Measurements from ENCODE around the gene LRFN2. TPM values are rescaled to one million over a fixed set of nuclear protein-coding genes. Genes with fewer than 3 reads are reported as not detected.

Gene LRFN2
- total RNA-seq, 1 experiment from 2014 or later, result not detected

GRCh38 chr6:40461643-40462042 is 125.5 kb downstream of the LRFN2 start:
- no peak for TF ChIP-seq CTCF (IDR thresholded peaks at IDR 0.05; ENCODE audit: insufficient read depth in 1 of 2, low read depth in 1 of 2, low read length in 1 of 2, severe bottlenecking in 1 of 2, unreplicated experiment in 1 of 2)
- H3K4me1 Mint-ChIP-seq (ENCODE audit: low read depth, unreplicated experiment), result no peaks in the 10 kb centered on the region
- no peaks in the 10 kb centered on the region for H3K9me3 ChIP-seq
- H3K4me3 ChIP-seq (ENCODE audit: low read depth, low read length), result no peak overlapping the region
- peaks cover 5% of the 10 kb centered on the region for H3K27me3 Mint-ChIP-seq (ENCODE audit: insufficient read depth, unreplicated experiment)
- H3K27ac Mint-ChIP-seq (ENCODE audit: unreplicated experiment), result no peak overlapping the region
- no peaks in the 10 kb centered on the region for H3K4me1 ChIP-seq
- no TSS peak for BruUV-seq (replicated peaks)
- POLR2A ChIA-PET, result no interaction called here
- CTCF ChIA-PET, result no interaction called here
- H3K36me3 ChIP-seq (ENCODE audit: control insufficient read depth, insufficient read depth, low read length), result no peaks in the 10 kb centered on the region
- DNase-seq, result no peak
- H3K27me3 ChIP-seq (replicated peaks; ENCODE audit: control insufficient read depth, insufficient read depth, low read length), result no peaks in the 10 kb centered on the region; the same call in 1 of the 2 replicates
- no peak overlapping the region for H3K4me3 Mint-ChIP-seq (ENCODE audit: unreplicated experiment)
- intact Hi-C loops (cut with micrococcal nuclease; ENCODE audit: unreplicated experiment), result no loop called here
- no peaks in the 10 kb centered on the region for H3K36me3 Mint-ChIP-seq (ENCODE audit: insufficient read depth, unreplicated experiment)
- no peaks in the 10 kb centered on the region for H3K9me3 Mint-ChIP-seq (ENCODE audit: unreplicated experiment)

- no peak overlapping the region for H3K4me3 Mint-ChIP-seq (ENCODE audit: unreplicated experiment)
- no peaks in the 10 kb centered on the region for H3K36me3 Mint-ChIP-seq (ENCODE audit: insufficient read depth, unreplicated experiment)
- no peaks in the 10 kb centered on the region for H3K9me3 Mint-ChIP-seq (ENCODE audit: unreplicated experiment)
- Histone ChIP-seq H3K36me3 (ENCODE audit: control insufficient read depth, insufficient read depth, low read length) (no peaks in the 10 kb centered on the region), H3K9me3 (no peaks in the 10 kb centered on the region), H3K27me3 (replicated peaks; ENCODE audit: control insufficient read depth, insufficient read depth, low read length) (no peaks in the 10 kb centered on the region), H3K4me1 (no peaks in the 10 kb centered on the region), H3K4me3 (ENCODE audit: low read depth, low read length) (no peak overlapping the region)
- ChIA-PET POLR2A (no interaction called here), CTCF (no interaction called here)
- DNase-seq, result no peak
- peaks cover 3% of the 10 kb centered on the region for H3K27me3 Mint-ChIP-seq (ENCODE audit: insufficient read depth, unreplicated experiment)
- no peak overlapping the region for H3K27ac Mint-ChIP-seq (ENCODE audit: unreplicated experiment)
- no TSS peak for BruUV-seq (replicated peaks)
- H3K4me1 Mint-ChIP-seq (ENCODE audit: low read depth, unreplicated experiment), result no peaks in the 10 kb centered on the region
- intact Hi-C loops (cut with micrococcal nuclease; ENCODE audit: unreplicated experiment), result no loop called here
- no peak for TF ChIP-seq CTCF (IDR thresholded peaks at IDR 0.05; ENCODE audit: insufficient read depth in 1 of 2, low read depth in 1 of 2, low read length in 1 of 2, severe bottlenecking in 1 of 2, unreplicated experiment in 1 of 2)
Observed at GRCh38 chr6:40460380-40460779, 126.8 kb downstream of the LRFN2 start.

- peaks cover 3% of the 10 kb centered on the region for H3K27me3 Mint-ChIP-seq (ENCODE audit: insufficient read depth, unreplicated experiment)
- no peak for DNase-seq
- no peaks in the 10 kb centered on the region for H3K36me3 Mint-ChIP-seq (ENCODE audit: insufficient read depth, unreplicated experiment)
- Histone ChIP-seq H3K27me3 (replicated peaks; ENCODE audit: control insufficient read depth, insufficient read depth, low read length) (no peaks in the 10 kb centered on the region; the same call in 1 of the 2 replicates), H3K4me1 (no peaks in the 10 kb centered on the region), H3K4me3 (ENCODE audit: low read depth, low read length) (no peak overlapping the region), H3K36me3 (ENCODE audit: control insufficient read depth, insufficient read depth, low read length) (no peaks in the 10 kb centered on the region), H3K9me3 (no peaks in the 10 kb centered on the region)
- H3K4me3 Mint-ChIP-seq (ENCODE audit: unreplicated experiment), result no peak overlapping the region
- H3K27ac Mint-ChIP-seq (ENCODE audit: unreplicated experiment), result no peak overlapping the region
- POLR2A ChIA-PET, result no interaction called here
- intact Hi-C loops (cut with micrococcal nuclease; ENCODE audit: unreplicated experiment), result no loop called here
- no peaks in the 10 kb centered on the region for H3K9me3 Mint-ChIP-seq (ENCODE audit: unreplicated experiment)
- no peaks in the 10 kb centered on the region for H3K4me1 Mint-ChIP-seq (ENCODE audit: low read depth, unreplicated experiment)
- no TSS peak for BruUV-seq (replicated peaks)
- CTCF ChIA-PET, result no interaction called here
- TF ChIP-seq CTCF (IDR thresholded peaks at IDR 0.05; ENCODE audit: insufficient read depth in 1 of 2, low read depth in 1 of 2, low read length in 1 of 2, severe bottlenecking in 1 of 2, unreplicated experiment in 1 of 2), result no peak
Observed at GRCh38 chr6:40457261-40457660, 129.9 kb downstream of the LRFN2 start.

Data from Caco-2 (cell line).